Measurements from ENCODE around the gene WDFY4.

Gene WDFY4

GRCh38 chr10:48792121-48792520, 107.4 kb downstream of the WDFY4 start:
- Histone ChIP-seq H3K4me3 (ENCODE audit: low read length, poor library complexity, severe bottlenecking) (no peak overlapping the region), H3K4me1 (ENCODE audit: insufficient read depth, low read length, poor library complexity, severe bottlenecking) (no peaks in the 10 kb centered on the region), H3K9ac (ENCODE audit: low read depth, low read length, poor library complexity, severe bottlenecking) (no peak overlapping the region), H3K4me2 (ENCODE audit: low read depth, low read length, poor library complexity, severe bottlenecking) (no peak overlapping the region), H3K79me2 (ENCODE audit: insufficient read depth, low read length) (no peaks in the 10 kb centered on the region), H3K9me2 (replicated peaks; ENCODE audit: low read depth, low read length) (no peaks in the 10 kb centered on the region), H3F3A (ENCODE audit: low read depth) (no peaks in the 10 kb centered on the region), H4K20me1 (ENCODE audit: insufficient read depth, low read length, poor library complexity, severe bottlenecking) (no peaks in the 10 kb centered on the region), H3K27me3 (ENCODE audit: insufficient read depth, low read length, poor library complexity, severe bottlenecking) (peaks cover 78% of the 10 kb centered on the region), H3K36me3 (ENCODE audit: insufficient read depth, low read length) (no peaks in the 10 kb centered on the region), H2AFZ (ENCODE audit: low read length) (no peak overlapping the region), H3K9me3 (ENCODE audit: insufficient read depth, low read depth, low read length) (no peaks in the 10 kb centered on the region)
- no peak for TF ChIP-seq EZH2phosphoT487 (IDR thresholded peaks at IDR 0.05; ENCODE audit: borderline replicate concordance)
- TF ChIP-seq, protein P1, sequence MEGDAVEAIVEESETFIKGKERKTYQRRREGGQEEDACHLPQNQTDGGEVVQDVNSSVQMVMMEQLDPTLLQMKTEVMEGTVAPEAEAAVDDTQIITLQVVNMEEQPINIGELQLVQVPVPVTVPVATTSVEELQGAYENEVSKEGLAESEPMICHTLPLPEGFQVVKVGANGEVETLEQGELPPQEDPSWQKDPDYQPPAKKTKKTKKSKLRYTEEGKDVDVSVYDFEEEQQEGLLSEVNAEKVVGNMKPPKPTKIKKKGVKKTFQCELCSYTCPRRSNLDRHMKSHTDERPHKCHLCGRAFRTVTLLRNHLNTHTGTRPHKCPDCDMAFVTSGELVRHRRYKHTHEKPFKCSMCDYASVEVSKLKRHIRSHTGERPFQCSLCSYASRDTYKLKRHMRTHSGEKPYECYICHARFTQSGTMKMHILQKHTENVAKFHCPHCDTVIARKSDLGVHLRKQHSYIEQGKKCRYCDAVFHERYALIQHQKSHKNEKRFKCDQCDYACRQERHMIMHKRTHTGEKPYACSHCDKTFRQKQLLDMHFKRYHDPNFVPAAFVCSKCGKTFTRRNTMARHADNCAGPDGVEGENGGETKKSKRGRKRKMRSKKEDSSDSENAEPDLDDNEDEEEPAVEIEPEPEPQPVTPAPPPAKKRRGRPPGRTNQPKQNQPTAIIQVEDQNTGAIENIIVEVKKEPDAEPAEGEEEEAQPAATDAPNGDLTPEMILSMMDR (conservative IDR thresholded peaks at IDR 0.05; ENCODE audit: low read length), result no peak

GRCh38 chr10:48792687-48793096, 108.0 kb downstream of the WDFY4 start:
- TF ChIP-seq EZH2phosphoT487 (IDR thresholded peaks at IDR 0.05; ENCODE audit: borderline replicate concordance), result no peak
- TF ChIP-seq, protein P1 (conservative IDR thresholded peaks at IDR 0.05; ENCODE audit: low read length), result no peak
- Histone ChIP-seq H3K27me3 (ENCODE audit: insufficient read depth, low read length, poor library complexity, severe bottlenecking) (peaks cover 84% of the 10 kb centered on the region), H3K4me1 (ENCODE audit: insufficient read depth, low read length, poor library complexity, severe bottlenecking) (no peaks in the 10 kb centered on the region), H3K79me2 (ENCODE audit: insufficient read depth, low read length) (no peaks in the 10 kb centered on the region), H3K4me3 (ENCODE audit: low read length, poor library complexity, severe bottlenecking) (no peak overlapping the region), H3K36me3 (ENCODE audit: insufficient read depth, low read length) (no peaks in the 10 kb centered on the region), H3K9me2 (replicated peaks; ENCODE audit: low read depth, low read length) (no peaks in the 10 kb centered on the region), H3F3A (ENCODE audit: low read depth) (no peaks in the 10 kb centered on the region), H2AFZ (ENCODE audit: low read length) (no peak overlapping the region), H3K4me2 (ENCODE audit: low read depth, low read length, poor library complexity, severe bottlenecking) (no peak overlapping the region), H4K20me1 (ENCODE audit: insufficient read depth, low read length, poor library complexity, severe bottlenecking) (no peaks in the 10 kb centered on the region), H3K9ac (ENCODE audit: low read depth, low read length, poor library complexity, severe bottlenecking) (no peak overlapping the region), H3K9me3 (ENCODE audit: insufficient read depth, low read depth, low read length) (no peaks in the 10 kb centered on the region)

DNA sequence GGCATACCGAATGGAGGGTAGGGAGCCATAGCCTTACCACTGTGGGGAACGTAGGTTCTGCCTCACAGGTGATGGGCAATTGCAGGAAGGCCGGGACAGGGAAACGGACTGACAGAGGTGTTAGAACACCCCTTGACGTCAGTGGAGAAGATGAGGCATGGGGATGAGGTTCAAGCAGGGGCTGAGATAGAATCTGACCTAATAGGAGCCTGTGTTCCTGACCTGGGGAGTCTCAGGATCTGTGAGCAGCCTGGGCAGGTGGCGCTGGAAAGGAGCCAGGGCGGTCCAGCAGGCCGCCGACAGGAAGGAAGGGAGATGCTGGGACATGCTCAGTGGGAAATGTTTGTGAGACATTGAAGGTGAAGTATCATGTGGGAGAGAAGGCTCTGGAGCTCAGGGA, 109.4 kb downstream of the WDFY4 start:
- H3K9me2 ChIP-seq (replicated peaks; ENCODE audit: low read depth, low read length), result no peaks in the 10 kb centered on the region
- H3K4me3 ChIP-seq (ENCODE audit: low read length, poor library complexity, severe bottlenecking), result no peak overlapping the region
- no peaks in the 10 kb centered on the region for H3F3A ChIP-seq (ENCODE audit: low read depth)
- no peaks in the 10 kb centered on the region for H3K4me1 ChIP-seq (ENCODE audit: insufficient read depth, low read length, poor library complexity, severe bottlenecking)
- H4K20me1 ChIP-seq (ENCODE audit: insufficient read depth, low read length, poor library complexity, severe bottlenecking), result no peaks in the 10 kb centered on the region
- H3K4me2 ChIP-seq (ENCODE audit: low read depth, low read length, poor library complexity, severe bottlenecking), result no peak overlapping the region
- no peak overlapping the region for H3K9ac ChIP-seq (ENCODE audit: low read depth, low read length, poor library complexity, severe bottlenecking)
- no peaks in the 10 kb centered on the region for H3K79me2 ChIP-seq (ENCODE audit: insufficient read depth, low read length)
- H2AFZ ChIP-seq (ENCODE audit: low read length), result no peak overlapping the region
- no peaks in the 10 kb centered on the region for H3K36me3 ChIP-seq (ENCODE audit: insufficient read depth, low read length)
- TF ChIP-seq EZH2phosphoT487 (IDR thresholded peaks at IDR 0.05; ENCODE audit: borderline replicate concordance), result no peak
- TF ChIP-seq, protein P1 (conservative IDR thresholded peaks at IDR 0.05; ENCODE audit: low read length), result no peak
- H3K9me3 ChIP-seq (ENCODE audit: insufficient read depth, low read depth, low read length), result no peaks in the 10 kb centered on the region
- H3K27me3 ChIP-seq (ENCODE audit: insufficient read depth, low read length, poor library complexity, severe bottlenecking), result peaks cover 90% of the 10 kb centered on the region
